ENCODE results near the gene FSIP1. TPM values are rescaled to one million over a fixed set of nuclear protein-coding genes. Genes with fewer than 3 reads are reported as not detected.

Gene FSIP1
- polyA plus RNA-seq, 1 experiment: 0.22 TPM

DNA sequence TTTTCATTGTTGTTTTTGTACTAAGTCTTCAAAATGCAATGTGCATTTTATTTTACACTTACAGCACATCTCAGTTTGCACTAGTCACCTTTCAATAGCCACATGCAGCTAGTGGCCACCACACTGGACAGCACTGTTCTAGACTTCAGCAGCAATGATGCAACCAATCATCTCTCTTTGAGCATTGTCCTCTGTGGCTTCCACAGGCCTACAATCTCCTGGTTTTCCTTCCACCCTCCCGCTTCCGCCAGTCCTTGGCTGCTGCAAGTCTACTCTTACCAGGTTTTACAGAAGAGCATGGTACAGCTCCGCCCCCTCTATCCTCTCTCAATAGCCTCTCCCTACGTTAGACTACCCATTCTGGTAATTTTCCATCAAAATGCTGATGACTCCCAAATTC is 25.1 kb upstream of the FSIP1 start:
- TF ChIP-seq, protein P1, sequence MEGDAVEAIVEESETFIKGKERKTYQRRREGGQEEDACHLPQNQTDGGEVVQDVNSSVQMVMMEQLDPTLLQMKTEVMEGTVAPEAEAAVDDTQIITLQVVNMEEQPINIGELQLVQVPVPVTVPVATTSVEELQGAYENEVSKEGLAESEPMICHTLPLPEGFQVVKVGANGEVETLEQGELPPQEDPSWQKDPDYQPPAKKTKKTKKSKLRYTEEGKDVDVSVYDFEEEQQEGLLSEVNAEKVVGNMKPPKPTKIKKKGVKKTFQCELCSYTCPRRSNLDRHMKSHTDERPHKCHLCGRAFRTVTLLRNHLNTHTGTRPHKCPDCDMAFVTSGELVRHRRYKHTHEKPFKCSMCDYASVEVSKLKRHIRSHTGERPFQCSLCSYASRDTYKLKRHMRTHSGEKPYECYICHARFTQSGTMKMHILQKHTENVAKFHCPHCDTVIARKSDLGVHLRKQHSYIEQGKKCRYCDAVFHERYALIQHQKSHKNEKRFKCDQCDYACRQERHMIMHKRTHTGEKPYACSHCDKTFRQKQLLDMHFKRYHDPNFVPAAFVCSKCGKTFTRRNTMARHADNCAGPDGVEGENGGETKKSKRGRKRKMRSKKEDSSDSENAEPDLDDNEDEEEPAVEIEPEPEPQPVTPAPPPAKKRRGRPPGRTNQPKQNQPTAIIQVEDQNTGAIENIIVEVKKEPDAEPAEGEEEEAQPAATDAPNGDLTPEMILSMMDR (IDR thresholded peaks at IDR 0.05; ENCODE audit: insufficient read depth, low read depth, low read length): no peak
- no peak overlapping the region for H3K4me3 ChIP-seq (ENCODE audit: low read depth, low read length)
- H3K27me3 ChIP-seq (ENCODE audit: control insufficient read depth, insufficient read depth, low read length): no peaks in the 10 kb centered on the region
- ChIA-PET POLR2A (no interaction called here), CTCF (no interaction called here)
- DNase-seq (ENCODE audit: low read depth): no peak
- H3K36me3 ChIP-seq (ENCODE audit: control insufficient read depth, insufficient read depth, low read length): peaks cover 9% of the 10 kb centered on the region

- H3K4me3 ChIP-seq (ENCODE audit: low read depth, low read length): no peak overlapping the region
- ChIA-PET CTCF (interaction anchor here (0.7 to 1.6 kb wide), 2 partner anchors 14 to 84 kb away, joined by 3 to 4 read pairs; no protein-coding TSS in a partner anchor), POLR2A (no interaction called here)
- TF ChIP-seq, protein P1 (IDR thresholded peaks at IDR 0.05; ENCODE audit: insufficient read depth, low read depth, low read length): no peak
- DNase-seq (ENCODE audit: low read depth): no peak
- H3K27me3 ChIP-seq (ENCODE audit: control insufficient read depth, insufficient read depth, low read length): no peaks in the 10 kb centered on the region
- H3K36me3 ChIP-seq (ENCODE audit: control insufficient read depth, insufficient read depth, low read length): peaks cover 24% of the 10 kb centered on the region
These were observed 21.4 kb upstream of the FSIP1 start for GRCh38 chr15:39804026-39804425.

GRCh38 chr15:39803016-39803415 is 20.4 kb upstream of the FSIP1 start:
- peaks cover 29% of the 10 kb centered on the region for H3K36me3 ChIP-seq (ENCODE audit: control insufficient read depth, insufficient read depth, low read length)
- no peak overlapping the region for H3K4me3 ChIP-seq (ENCODE audit: low read depth, low read length)
- ChIA-PET POLR2A (no interaction called here), CTCF (interaction anchor here (0.7 to 1.6 kb wide), 5 partner anchors 9 to 234 kb away, joined by 3 to 4 read pairs (median 3); no protein-coding TSS in a partner anchor)
- TF ChIP-seq, protein P1 (IDR thresholded peaks at IDR 0.05; ENCODE audit: insufficient read depth, low read depth, low read length): no peak
- no peaks in the 10 kb centered on the region for H3K27me3 ChIP-seq (ENCODE audit: control insufficient read depth, insufficient read depth, low read length)
- DNase-seq (ENCODE audit: low read depth): no peak

DNA sequence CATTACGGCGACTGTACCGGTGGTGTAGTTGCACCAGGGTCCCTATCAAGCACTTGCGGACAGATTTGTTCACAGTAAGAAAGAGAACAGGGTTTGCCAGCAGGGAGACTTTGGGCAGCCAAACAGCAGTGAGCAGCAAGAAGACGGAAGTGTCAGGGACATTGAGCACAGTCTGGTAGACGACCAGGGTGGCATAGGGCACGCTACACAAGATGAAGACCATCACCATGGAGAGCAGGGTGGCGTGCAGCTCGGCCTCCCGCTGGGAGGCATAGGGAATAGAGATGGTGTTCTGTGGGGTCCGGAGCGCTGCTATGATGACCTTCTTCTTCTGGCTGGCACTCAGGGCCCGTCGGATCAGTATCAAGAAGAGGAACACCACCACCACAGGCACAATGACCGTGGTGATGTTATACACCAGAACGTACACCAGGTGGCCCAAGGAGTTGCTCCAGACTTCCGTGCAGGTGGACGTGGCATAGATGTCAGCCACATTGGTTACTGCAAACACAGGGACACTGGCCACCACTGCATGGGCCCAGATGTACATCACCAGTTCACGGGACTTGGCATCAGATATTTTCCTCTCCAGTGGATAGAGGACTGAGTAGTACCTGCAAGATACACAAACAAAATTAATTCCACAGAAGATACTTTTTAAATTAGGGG is 19.1 kb upstream of the FSIP1 start:
- ChIA-PET POLR2A (no interaction called here), CTCF (interaction anchor here (1.0 kb wide), 1 partner anchor 8 kb away, joined by 3 read pairs; no protein-coding TSS in a partner anchor)
- TF ChIP-seq, protein P1 (IDR thresholded peaks at IDR 0.05; ENCODE audit: insufficient read depth, low read depth, low read length): peak; percentile 37
- H3K36me3 ChIP-seq (ENCODE audit: control insufficient read depth, insufficient read depth, low read length): peaks cover 30% of the 10 kb centered on the region
- no peak overlapping the region for H3K4me3 ChIP-seq (ENCODE audit: low read depth, low read length)
- H3K27me3 ChIP-seq (ENCODE audit: control insufficient read depth, insufficient read depth, low read length): no peaks in the 10 kb centered on the region
- no peak for DNase-seq (ENCODE audit: low read depth)

- Histone ChIP-seq H3K36me3 (ENCODE audit: control insufficient read depth, insufficient read depth, low read length) (peaks cover 24% of the 10 kb centered on the region), H3K27me3 (ENCODE audit: control insufficient read depth, insufficient read depth, low read length) (no peaks in the 10 kb centered on the region), H3K4me3 (ENCODE audit: low read depth, low read length) (no peak overlapping the region)
- CTCF ChIA-PET: interaction anchor here (0.9 kb wide), 1 partner anchor 19 kb away, joined by 3 read pairs; no protein-coding TSS in a partner anchor
- DNase-seq (ENCODE audit: low read depth): no peak
- POLR2A ChIA-PET: no interaction called here
- TF ChIP-seq, protein P1 (IDR thresholded peaks at IDR 0.05; ENCODE audit: insufficient read depth, low read depth, low read length): no peak
These were observed 16.9 kb upstream of the FSIP1 start for GRCh38 chr15:39799552-39800011.

Measured in BJ (cell line).